GM23338 (cell line): ENCODE data around the gene TCFL5. TPM values are rescaled to one million over a fixed set of nuclear protein-coding genes. Genes with fewer than 3 reads are reported as not detected.
"Not testable (repeated sequence)": the region's sequence is repeated elsewhere in the genome, so short reads cannot be mapped to it uniquely, and the experiment has no call there.

Experiments
- ATAC-seq: fragments of 200-7000 bp; cut with Tn5 transposase; 3 replicates; pipeline ENCODE4 v1.9.1; 2020
- DNase-seq: peaks from one replicate; pipeline ENCODE4 v3.0.0-alpha.2; 2015; ENCODE audit warnings: low spot score
- H2AFZ ChIP-seq: fragments of 200-600 bp; sonication (generic); 2 replicates; pipeline ENCODE4 v1.8.0; 2016; ENCODE audit warnings: antibody characterized with exemption, mild to moderate bottlenecking, moderate library complexity
- H3F3A ChIP-seq: fragments of 200-600 bp; sonication (generic); replicated peaks from 2 replicates; pipeline ENCODE4 v1.8.0; 2017; ENCODE audit warnings: antibody characterized with exemption, mixed run types, low read depth
- H3K27ac ChIP-seq: fragments of 200-600 bp; sonication (generic); 2 replicates; pipeline ENCODE4 v1.6.1; 2016; ENCODE audit warnings: low read depth
- H3K27me3 ChIP-seq: fragments of 200-600 bp; sonication (generic); 2 replicates; pipeline ENCODE4 v1.8.0; 2016; ENCODE audit warnings: mild to moderate bottlenecking, mixed run types, moderate library complexity; ENCODE audit not compliant: insufficient read depth
- H3K36me3 ChIP-seq: fragments of 200-600 bp; sonication (generic); 2 replicates; pipeline ENCODE4 v1.8.0; 2016; ENCODE audit warnings: mild to moderate bottlenecking; ENCODE audit not compliant: insufficient read depth
- H3K4me1 ChIP-seq: fragments of 200-600 bp; sonication (generic); 2 replicates; pipeline ENCODE4 v1.8.0; 2016; ENCODE audit warnings: mild to moderate bottlenecking, moderate library complexity; ENCODE audit not compliant: insufficient read depth
- H3K4me2 ChIP-seq: fragments of 200-600 bp; sonication (generic); 2 replicates; pipeline ENCODE4 v1.7.1; 2017; ENCODE audit warnings: mixed run types
- H3K4me3 ChIP-seq: fragments of 200-600 bp; sonication (generic); 2 replicates; pipeline ENCODE4 v1.6.1; 2016; ENCODE audit warnings: mixed run types
- H3K79me2 ChIP-seq: fragments of 200-600 bp; sonication (generic); replicated peaks from 2 replicates; pipeline ENCODE4 v1.8.0; 2017; ENCODE audit warnings: mild to moderate bottlenecking; ENCODE audit not compliant: insufficient read depth
- H3K9me2 ChIP-seq: fragments of 200-600 bp; sonication (generic); 2 replicates; pipeline ENCODE4 v1.8.0; 2017; ENCODE audit not compliant: insufficient read depth
- H4K20me1 ChIP-seq: fragments of 200-600 bp; sonication (generic); replicated peaks from 2 replicates; pipeline ENCODE4 v1.8.0; 2017; ENCODE audit warnings: mild to moderate bottlenecking; ENCODE audit not compliant: insufficient read depth
- H3K27ac Mint-ChIP-seq: 2 replicates; pipeline ENCODE4 v1.8.0; 2020; ENCODE audit warnings: inconsistent platforms, mild to moderate bottlenecking, moderate library complexity, mixed read lengths
- H3K27me3 Mint-ChIP-seq: 3 replicates; pipeline ENCODE4 v1.8.0; 2022; ENCODE audit warnings: low read depth, mild to moderate bottlenecking, moderate library complexity, mixed read lengths, inconsistent platforms; ENCODE audit not compliant: insufficient read depth, poor library complexity
- H3K36me3 Mint-ChIP-seq: 3 replicates; pipeline ENCODE4 v1.8.0; 2021; ENCODE audit warnings: low read depth, mild to moderate bottlenecking, inconsistent platforms, moderate library complexity, mixed read lengths
- H3K4me1 Mint-ChIP-seq: 3 replicates; pipeline ENCODE4 v1.8.0; 2020; ENCODE audit warnings: mild to moderate bottlenecking, inconsistent platforms, mixed read lengths
- H3K4me3 Mint-ChIP-seq: 3 replicates; pipeline ENCODE4 v1.8.0; 2021; ENCODE audit warnings: moderate library complexity, mild to moderate bottlenecking, inconsistent platforms, mixed read lengths
- H3K9me3 Mint-ChIP-seq: 3 replicates; pipeline ENCODE4 v1.8.0; 2020; ENCODE audit warnings: moderate library complexity, mild to moderate bottlenecking, inconsistent platforms, mixed read lengths
- CTCF ChIP-seq, 2 experiments: fragments of 200-600 bp in 1 of 2; sonication (generic) in 1 of 2; conservative IDR thresholded peaks; 2 replicates each; pipeline versions ENCODE4 v1.5.1 to v1.6.1; 2016 to 2017; ENCODE audit warnings: antibody characterized with exemption in 2 of 2, low read depth in 2 of 2, mild to moderate bottlenecking in 2 of 2, moderate library complexity in 1 of 2
- EZH2 ChIP-seq: fragments of 200-600 bp; sonication (generic); IDR thresholded peaks from one replicate; pipeline ENCODE4 v1.8.0; 2017; ENCODE audit warnings: antibody characterized with exemption, mild to moderate bottlenecking, low read depth; ENCODE audit not compliant: unreplicated experiment
- EZH2phosphoT487 ChIP-seq: fragments of 200-600 bp; sonication (generic); IDR thresholded peaks from one replicate; pipeline ENCODE4 v1.8.1; 2018; ENCODE audit warnings: antibody characterized with exemption; ENCODE audit not compliant: unreplicated experiment
- JUNB ChIP-seq: IDR thresholded peaks from one replicate; pipeline ENCODE4 v1.6.1; 2016; ENCODE audit warnings: antibody characterized with exemption; ENCODE audit not compliant: unreplicated experiment
- NANOG ChIP-seq: IDR thresholded peaks from 2 replicates; pipeline ENCODE4 v1.6.1; 2016; ENCODE audit warnings: antibody characterized with exemption, borderline replicate concordance
- POLR2AphosphoS5 ChIP-seq: IDR thresholded peaks from 2 replicates; pipeline ENCODE4 v1.6.1; 2016; ENCODE audit warnings: antibody characterized with exemption, low read depth
- STAT1 ChIP-seq: IDR thresholded peaks from one replicate; pipeline ENCODE4 v1.6.1; 2016; ENCODE audit warnings: antibody characterized with exemption; ENCODE audit not compliant: unreplicated experiment
- ZNF114 ChIP-seq: fragments of 250-450 bp; sonication (Bioruptor Pico); IDR thresholded peaks from 2 replicates; pipeline ENCODE4 v1.5.0; 2020; ENCODE audit warnings: mild to moderate bottlenecking, moderate library complexity
- ZNF331 ChIP-seq: fragments of 250-450 bp; sonication (Bioruptor Pico); IDR thresholded peaks from 2 replicates; pipeline ENCODE4 v1.5.0; 2020; ENCODE audit warnings: low read depth, mild to moderate bottlenecking, moderate library complexity
- polyA plus RNA-seq: library from polyadenylated mRNA; unstranded; fragments of >200 nt; fragmentation: Nextera tagmentation; extraction: Ambion mirVana; gene quantifications from 2 replicates; pipeline ENCODE4 v1.2.1, GENCODE V29; 2016
- total RNA-seq: library from RNA; depleted of rRNA; stranded (reverse); fragments of >200 nt; shearing (Covaris generic); gene quantifications from 2 replicates; pipeline ENCODE4 v1.2.3, GENCODE V29; 2014
- TF ChIP-seq, protein P1 (sequence below): IDR thresholded peaks from one replicate; pipeline ENCODE4 v1.6.1; 2018; ENCODE audit warnings: antibody characterized with exemption; ENCODE audit not compliant: unreplicated experiment
- TF ChIP-seq, protein P2 (sequence below): IDR thresholded peaks from 2 replicates; pipeline ENCODE4 v1.6.1; 2016; ENCODE audit warnings: antibody characterized with exemption

Gene TCFL5
- total and polyA plus RNA-seq, 2 experiments from 2014 or later: 5.8 to 19.3 TPM

DNA sequence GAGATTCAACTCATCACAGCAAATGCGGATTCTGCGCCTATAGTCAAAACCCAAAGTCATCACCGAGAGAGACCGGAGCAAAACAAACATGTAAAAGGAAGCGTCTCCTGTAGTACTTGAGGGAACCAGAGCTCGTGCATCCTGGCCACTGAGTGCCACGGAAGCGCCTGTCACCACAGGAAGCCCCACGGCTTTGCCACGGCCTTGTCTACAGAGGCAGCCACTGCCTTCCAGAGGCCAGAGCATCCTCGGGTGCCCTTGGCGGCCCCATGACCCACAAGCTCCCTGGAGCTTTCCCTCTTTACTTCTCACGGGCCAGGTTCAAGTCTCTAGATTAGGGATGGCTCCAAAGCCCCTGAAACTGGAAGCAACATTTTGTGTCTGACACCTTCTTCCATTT, 7.5 kb downstream of the TCFL5 start (continued):
- no peak for TF ChIP-seq CTCF (conservative IDR thresholded peaks at IDR 0.05; ENCODE audit: low read depth in 2 of 2)
- TF ChIP-seq, protein P1, sequence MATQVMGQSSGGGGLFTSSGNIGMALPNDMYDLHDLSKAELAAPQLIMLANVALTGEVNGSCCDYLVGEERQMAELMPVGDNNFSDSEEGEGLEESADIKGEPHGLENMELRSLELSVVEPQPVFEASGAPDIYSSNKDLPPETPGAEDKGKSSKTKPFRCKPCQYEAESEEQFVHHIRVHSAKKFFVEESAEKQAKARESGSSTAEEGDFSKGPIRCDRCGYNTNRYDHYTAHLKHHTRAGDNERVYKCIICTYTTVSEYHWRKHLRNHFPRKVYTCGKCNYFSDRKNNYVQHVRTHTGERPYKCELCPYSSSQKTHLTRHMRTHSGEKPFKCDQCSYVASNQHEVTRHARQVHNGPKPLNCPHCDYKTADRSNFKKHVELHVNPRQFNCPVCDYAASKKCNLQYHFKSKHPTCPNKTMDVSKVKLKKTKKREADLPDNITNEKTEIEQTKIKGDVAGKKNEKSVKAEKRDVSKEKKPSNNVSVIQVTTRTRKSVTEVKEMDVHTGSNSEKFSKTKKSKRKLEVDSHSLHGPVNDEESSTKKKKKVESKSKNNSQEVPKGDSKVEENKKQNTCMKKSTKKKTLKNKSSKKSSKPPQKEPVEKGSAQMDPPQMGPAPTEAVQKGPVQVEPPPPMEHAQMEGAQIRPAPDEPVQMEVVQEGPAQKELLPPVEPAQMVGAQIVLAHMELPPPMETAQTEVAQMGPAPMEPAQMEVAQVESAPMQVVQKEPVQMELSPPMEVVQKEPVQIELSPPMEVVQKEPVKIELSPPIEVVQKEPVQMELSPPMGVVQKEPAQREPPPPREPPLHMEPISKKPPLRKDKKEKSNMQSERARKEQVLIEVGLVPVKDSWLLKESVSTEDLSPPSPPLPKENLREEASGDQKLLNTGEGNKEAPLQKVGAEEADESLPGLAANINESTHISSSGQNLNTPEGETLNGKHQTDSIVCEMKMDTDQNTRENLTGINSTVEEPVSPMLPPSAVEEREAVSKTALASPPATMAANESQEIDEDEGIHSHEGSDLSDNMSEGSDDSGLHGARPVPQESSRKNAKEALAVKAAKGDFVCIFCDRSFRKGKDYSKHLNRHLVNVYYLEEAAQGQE: no peak
- no peak for TF ChIP-seq EZH2phosphoT487
- TF ChIP-seq, protein P2, sequence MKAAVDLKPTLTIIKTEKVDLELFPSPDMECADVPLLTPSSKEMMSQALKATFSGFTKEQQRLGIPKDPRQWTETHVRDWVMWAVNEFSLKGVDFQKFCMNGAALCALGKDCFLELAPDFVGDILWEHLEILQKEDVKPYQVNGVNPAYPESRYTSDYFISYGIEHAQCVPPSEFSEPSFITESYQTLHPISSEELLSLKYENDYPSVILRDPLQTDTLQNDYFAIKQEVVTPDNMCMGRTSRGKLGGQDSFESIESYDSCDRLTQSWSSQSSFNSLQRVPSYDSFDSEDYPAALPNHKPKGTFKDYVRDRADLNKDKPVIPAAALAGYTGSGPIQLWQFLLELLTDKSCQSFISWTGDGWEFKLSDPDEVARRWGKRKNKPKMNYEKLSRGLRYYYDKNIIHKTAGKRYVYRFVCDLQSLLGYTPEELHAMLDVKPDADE: no peak
- TF ChIP-seq EZH2: no peak
- TF ChIP-seq STAT1: no peak
- TF ChIP-seq POLR2AphosphoS5: no peak
- no peak for TF ChIP-seq JUNB
- TF ChIP-seq NANOG: no peak
- TF ChIP-seq ZNF331 (CRISPR knock-in tag): no peak
- no peak for TF ChIP-seq ZNF114 (CRISPR knock-in tag)

GRCh38 chr20:62853304-62853703, 8.3 kb downstream of the TCFL5 start:
- not testable (repeated sequence) for H3F3A ChIP-seq
- H3K36me3 ChIP-seq: peaks cover 27% of the 10 kb centered on the region

More at GRCh38 chr20:62853304-62853703, 8.3 kb downstream of the TCFL5 start:
- H3K4me1 Mint-ChIP-seq, H3K9me2 ChIP-seq, H3K27me3 ChIP-seq, H3K4me1 ChIP-seq, H3K27ac ChIP-seq, H3K27me3 Mint-ChIP-seq, H2AFZ ChIP-seq, H3K9me3 Mint-ChIP-seq, H3K4me3 Mint-ChIP-seq, H3K27ac Mint-ChIP-seq, ATAC-seq, H3K4me3 ChIP-seq, H3K4me2 ChIP-seq, DNase-seq: not testable (repeated sequence)
- Histone ChIP-seq H3K79me2 (peaks cover 26% of the 10 kb centered on the region), H4K20me1 (peaks cover 11% of the 10 kb centered on the region)
- peaks cover 42% of the 10 kb centered on the region for H3K36me3 Mint-ChIP-seq
